ENCODE measurements around the gene CPNE2. TPM values are rescaled to one million over a fixed set of nuclear protein-coding genes. Genes with fewer than 3 reads are reported as not detected.

CPNE2 gene
- total and polyA plus RNA-seq, 3 donors from 2014 or later, result 18.3 to 51.8 (median 25.2) TPM

GRCh38 chr16:57118461-57119084 lies 26.2 kb downstream of the CPNE2 start:
- TF ChIP-seq POLR2A (IDR thresholded peaks at IDR 0.05) (no peak), CTCF (IDR thresholded peaks at IDR 0.05) (no peak)
- intact Hi-C loops (cut with DNase I; ENCODE audit: low total_unique reads), result no loop called here
- H3K27me3 ChIP-seq, result no peaks in the 10 kb centered on the region
- WGBS, 2 donors, result 94 to 96% methylated on average over 1 to 2 of the region's 2 CpGs
- no peaks in the 10 kb centered on the region for H3K36me3 ChIP-seq (ENCODE audit: low read depth, missing control alignments)
- no peak overlapping the region for H3K27ac ChIP-seq
- H3K9me3 ChIP-seq, result no peaks in the 10 kb centered on the region
- no peak overlapping the region for H3K4me3 ChIP-seq
- H3K4me1 ChIP-seq, result peaks cover 9% of the 10 kb centered on the region
- DNase-seq, result no peak

- no peak for DNase-seq
- no peaks in the 10 kb centered on the region for H3K4me1 ChIP-seq
- intact Hi-C loops (cut with DNase I; ENCODE audit: low total_unique reads), result no loop called here
- H3K9me3 ChIP-seq, result no peaks in the 10 kb centered on the region
- no peaks in the 10 kb centered on the region for H3K27me3 ChIP-seq
- 79 to 83% methylated on average over 6 to 7 of the region's 7 CpGs for WGBS, 2 donors
- H3K4me3 ChIP-seq, result no peak overlapping the region
- H3K36me3 ChIP-seq (ENCODE audit: low read depth, missing control alignments), result no peaks in the 10 kb centered on the region
- no peak overlapping the region for H3K27ac ChIP-seq
- TF ChIP-seq POLR2A (IDR thresholded peaks at IDR 0.05) (no peak), CTCF (IDR thresholded peaks at IDR 0.05) (no peak)
Measured at GRCh38 chr16:57123216-57123973, 31.0 kb downstream of the CPNE2 start.

GRCh38 chr16:57123974-57124674 lies 31.7 kb downstream of the CPNE2 start:
- intact Hi-C loops (cut with DNase I; ENCODE audit: low total_unique reads), result no loop called here
- H3K9me3 ChIP-seq, result no peaks in the 10 kb centered on the region

GRCh38 chr16:57125376-57125775 lies 33.0 kb downstream of the CPNE2 start:
- no peaks in the 10 kb centered on the region for H3K36me3 ChIP-seq (ENCODE audit: low read depth, missing control alignments)
- no peaks in the 10 kb centered on the region for H3K9me3 ChIP-seq
- intact Hi-C loops (cut with DNase I; ENCODE audit: low total_unique reads), result no loop called here
- H3K4me1 ChIP-seq, result no peaks in the 10 kb centered on the region
- TF ChIP-seq POLR2A (IDR thresholded peaks at IDR 0.05) (no peak), CTCF (IDR thresholded peaks at IDR 0.05) (no peak)
- WGBS, 2 donors, result 95 to 98% methylated on average over 4 of the region's 4 CpGs
- H3K4me3 ChIP-seq, result no peak overlapping the region
- H3K27ac ChIP-seq, result no peak overlapping the region
- no peaks in the 10 kb centered on the region for H3K27me3 ChIP-seq
- DNase-seq, result no peak

More at GRCh38 chr16:57123974-57124674, 31.7 kb downstream of the CPNE2 start:
- no peak for TF ChIP-seq CTCF (IDR thresholded peaks at IDR 0.05)
- no peak for TF ChIP-seq POLR2A (IDR thresholded peaks at IDR 0.05)
- no peaks in the 10 kb centered on the region for H3K4me1 ChIP-seq
- no peak for DNase-seq
- no peak overlapping the region for H3K4me3 ChIP-seq
- H3K27ac ChIP-seq, result no peak overlapping the region
- no peaks in the 10 kb centered on the region for H3K36me3 ChIP-seq (ENCODE audit: low read depth, missing control alignments)
- WGBS, 2 donors, result 80 to 83% methylated on average over 11 of the region's 11 CpGs
- no peaks in the 10 kb centered on the region for H3K27me3 ChIP-seq

Data from testis (tissue), 3 donors.